Lung (tissue), 12 donors: ENCODE measurements around the gene ROBO3. TPM values are rescaled to one million over a fixed set of nuclear protein-coding genes. Genes with fewer than 3 reads are reported as not detected.

ENCODE experiments used
- ATAC-seq: fragments of 200-7000 bp; cut with Tn5 transposase; one replicate; pipeline ENCODE4 v1.9.1; 2020; ENCODE audit warnings: moderate number of reproducible peaks; ENCODE audit not compliant: insufficient read depth, low FRiP score
- DNase-seq, 3 donors: peaks; one replicate each; pipeline ENCODE4 v3.0.0-alpha.2; 2013 to 2017
- H3K27ac ChIP-seq, 2 donors: one replicate each; pipeline ENCODE4 v1.5.1; 2013; ENCODE audit warnings: mild to moderate bottlenecking in 2 of 2, moderate library complexity in 2 of 2, control low read depth in 1 of 2, inconsistent platforms in 1 of 2, low read depth in 1 of 2, low read length in 1 of 2
- H3K27me3 ChIP-seq, 3 donors: one replicate each; pipeline ENCODE4 v1.5.1; 2013; ENCODE audit warnings: low read length in 2 of 3; ENCODE audit not compliant: control insufficient read depth in 3 of 3, insufficient read depth in 3 of 3
- H3K36me3 ChIP-seq, 4 donors: one replicate each; pipeline ENCODE4 v1.5.1; 2013; ENCODE audit warnings: low read length in 4 of 4, mild to moderate bottlenecking in 1 of 4, moderate library complexity in 1 of 4; ENCODE audit not compliant: control insufficient read depth in 4 of 4, insufficient read depth in 4 of 4
- H3K4me1 ChIP-seq, 5 donors: one replicate each; pipeline ENCODE4 v1.5.1; 2013; ENCODE audit warnings: low read length in 5 of 5, mild to moderate bottlenecking in 2 of 5, moderate library complexity in 1 of 5; ENCODE audit not compliant: control insufficient read depth in 5 of 5, insufficient read depth in 5 of 5
- H3K4me3 ChIP-seq: one replicate; pipeline ENCODE4 v1.5.1; 2013; ENCODE audit warnings: mild to moderate bottlenecking, control low read depth, moderate library complexity
- H3K9ac ChIP-seq, 2 donors: one replicate each; pipeline ENCODE4 v1.5.1; 2013; ENCODE audit warnings: low read length in 2 of 2, control low read depth in 1 of 2; ENCODE audit not compliant: insufficient read depth in 1 of 2
- H3K9me3 ChIP-seq, 4 donors: one replicate each; pipeline ENCODE4 v1.5.1; 2013; ENCODE audit warnings: low read length in 3 of 4, mild to moderate bottlenecking in 1 of 4, moderate library complexity in 1 of 4; ENCODE audit not compliant: control insufficient read depth in 4 of 4, insufficient read depth in 3 of 4
- WGBS, 2 donors: extraction: QIAGEN DNeasy Blood & Tissue Kit; methylation state at CpG; one replicate each; pipeline ENCODE4 v1.1.7; 2013; 5-methylcytosine and 5-hydroxymethylcytosine counted together
- polyA plus RNA-seq, 2 donors: library from polyadenylated mRNA; stranded (reverse); fragments of 200-250 nt; gene quantifications; one replicate each; pipeline ENCODE4 v1.2.1, GENCODE V29; 2013
- total RNA-seq, 2 donors: library from RNA; depleted of rRNA in 1 of 2; stranded (reverse); fragments of >200 nt in 1 of 2; gene quantifications; one replicate each; pipeline ENCODE4 v1.2.1, GENCODE V29; 2014 to 2021
- TF ChIP-seq, protein P1 (sequence below): IDR thresholded peaks from 2 replicates; pipeline ENCODE4 v1.5.1; 2012; ENCODE audit warnings: mild to moderate bottlenecking; ENCODE audit errors: control extremely low read depth, extremely low read depth
- donor health status: control.
- donor health status: control.
- donor health status: Bipolar disorder and iron deficiency.
- donor health status: healthy.
- donor health status: DM: yes; HTN: yes; CAD: no.

The ROBO3 gene
- total and polyA plus RNA-seq, 4 donors = 9.3 to 16.8 (median 15.1) TPM

DNA sequence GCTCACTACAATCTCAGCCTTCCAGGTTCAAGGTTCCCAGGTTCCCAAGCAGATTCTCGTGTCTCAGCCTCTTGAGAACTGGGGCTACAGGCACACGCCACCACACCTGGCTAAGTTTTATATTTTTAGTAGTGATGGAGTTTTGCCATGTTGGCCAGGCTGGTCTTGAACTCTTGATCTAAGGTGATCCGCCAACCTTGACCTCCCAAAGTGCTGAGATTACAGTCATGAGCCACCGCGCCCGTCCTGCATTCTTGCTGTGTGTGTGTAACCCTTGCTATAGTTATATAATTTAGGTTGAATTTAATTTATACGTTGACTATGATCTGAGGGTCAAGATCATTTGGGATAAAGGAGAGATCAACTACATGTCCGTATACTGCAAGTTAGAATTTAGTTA lies 29.3 kb upstream of the ROBO3 start:
- Histone ChIP-seq H3K9me3 (no peaks in the 10 kb centered on the region), H3K27me3 (peaks cover 0 to 23% (median 19%) of the 10 kb centered on the region in 3 donors), H3K36me3 (no peaks in the 10 kb centered on the region), H3K4me3 (no peak overlapping the region), H3K27ac (no peak overlapping the region), H3K4me1 (peaks cover 0 to 26% (median 2%) of the 10 kb centered on the region in 5 donors), H3K9ac (no peak overlapping the region)
- ATAC-seq (no peak), DNase-seq (no peak)
- TF ChIP-seq, protein P1, sequence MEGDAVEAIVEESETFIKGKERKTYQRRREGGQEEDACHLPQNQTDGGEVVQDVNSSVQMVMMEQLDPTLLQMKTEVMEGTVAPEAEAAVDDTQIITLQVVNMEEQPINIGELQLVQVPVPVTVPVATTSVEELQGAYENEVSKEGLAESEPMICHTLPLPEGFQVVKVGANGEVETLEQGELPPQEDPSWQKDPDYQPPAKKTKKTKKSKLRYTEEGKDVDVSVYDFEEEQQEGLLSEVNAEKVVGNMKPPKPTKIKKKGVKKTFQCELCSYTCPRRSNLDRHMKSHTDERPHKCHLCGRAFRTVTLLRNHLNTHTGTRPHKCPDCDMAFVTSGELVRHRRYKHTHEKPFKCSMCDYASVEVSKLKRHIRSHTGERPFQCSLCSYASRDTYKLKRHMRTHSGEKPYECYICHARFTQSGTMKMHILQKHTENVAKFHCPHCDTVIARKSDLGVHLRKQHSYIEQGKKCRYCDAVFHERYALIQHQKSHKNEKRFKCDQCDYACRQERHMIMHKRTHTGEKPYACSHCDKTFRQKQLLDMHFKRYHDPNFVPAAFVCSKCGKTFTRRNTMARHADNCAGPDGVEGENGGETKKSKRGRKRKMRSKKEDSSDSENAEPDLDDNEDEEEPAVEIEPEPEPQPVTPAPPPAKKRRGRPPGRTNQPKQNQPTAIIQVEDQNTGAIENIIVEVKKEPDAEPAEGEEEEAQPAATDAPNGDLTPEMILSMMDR = no peak
- 93 to 94% methylated on average over 8 of the region's 8 CpGs for WGBS, 2 donors

DNA sequence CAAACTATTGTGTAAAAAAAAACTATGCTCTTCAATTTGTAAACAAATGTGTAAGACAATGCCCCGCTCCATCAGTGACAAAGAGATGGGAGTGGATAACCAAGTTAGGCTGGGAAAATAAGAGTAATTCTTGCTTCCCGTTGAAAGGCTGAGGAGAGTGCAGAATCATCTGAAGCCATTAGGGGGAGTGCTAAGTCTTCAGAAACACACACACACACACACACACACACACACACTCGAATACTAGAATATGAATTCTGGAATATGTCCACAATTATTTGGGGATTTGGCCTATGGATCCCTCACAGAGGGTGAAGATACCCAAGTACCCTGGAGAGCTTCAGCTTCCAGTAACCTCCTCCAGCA lies 27.8 kb upstream of the ROBO3 start:
- no peak overlapping the region for H3K9ac ChIP-seq
- 5 to 12% methylated on average over 3 of the region's 3 CpGs for WGBS, 2 donors
- TF ChIP-seq, protein P1 = peak; percentile 38
- no peak overlapping the region for H3K27ac ChIP-seq
- peaks cover 0 to 38% (median 9%) of the 10 kb centered on the region in 5 donors for H3K4me1 ChIP-seq
- no peak for ATAC-seq
- no peak overlapping the region for H3K4me3 ChIP-seq
- H3K36me3 ChIP-seq = no peaks in the 10 kb centered on the region
- no peaks in the 10 kb centered on the region for H3K9me3 ChIP-seq
- peaks cover 0 to 23% (median 19%) of the 10 kb centered on the region in 3 donors for H3K27me3 ChIP-seq
- DNase-seq = peak; percentile 64 to 92 (median 90)

DNA sequence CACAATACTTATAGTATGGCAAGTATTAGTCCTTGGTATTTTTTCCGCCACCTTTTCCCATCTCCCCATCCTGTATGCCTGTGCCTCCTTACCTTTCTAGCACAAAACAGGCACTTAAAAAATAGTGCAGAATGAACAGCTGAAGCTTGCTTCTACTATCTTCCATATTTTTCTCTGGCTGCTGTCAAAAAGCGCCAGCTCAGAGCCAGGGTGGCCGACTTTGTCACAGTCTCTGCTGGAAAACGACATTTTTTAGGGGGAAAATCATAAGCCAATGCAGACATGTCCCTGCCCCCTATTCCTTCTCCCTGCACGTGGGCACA lies 26.5 kb upstream of the ROBO3 start:
- no peak overlapping the region for H3K4me3 ChIP-seq
- peaks cover 0 to 2% (median 0%) of the 10 kb centered on the region in 4 donors for H3K9me3 ChIP-seq
- no peak overlapping the region for H3K27ac ChIP-seq
- 32 to 42% methylated on average over 5 of the region's 5 CpGs for WGBS, 2 donors
- TF ChIP-seq, protein P1 = no peak
- ATAC-seq (no peak), DNase-seq (no peak)
- peaks cover 0 to 51% (median 15%) of the 10 kb centered on the region in 5 donors for H3K4me1 ChIP-seq
- no peaks in the 10 kb centered on the region for H3K36me3 ChIP-seq
- peaks cover under 1 to 27% (median 23%) of the 10 kb centered on the region in 3 donors for H3K27me3 ChIP-seq
- H3K9ac ChIP-seq = no peak overlapping the region
